ENCODE data around the gene DCP2. TPM values are rescaled to one million over a fixed set of nuclear protein-coding genes. Genes with fewer than 3 reads are reported as not detected.

The DCP2 gene
- total RNA-seq, 1 experiment from 2014 or later = 176 TPM

DNA sequence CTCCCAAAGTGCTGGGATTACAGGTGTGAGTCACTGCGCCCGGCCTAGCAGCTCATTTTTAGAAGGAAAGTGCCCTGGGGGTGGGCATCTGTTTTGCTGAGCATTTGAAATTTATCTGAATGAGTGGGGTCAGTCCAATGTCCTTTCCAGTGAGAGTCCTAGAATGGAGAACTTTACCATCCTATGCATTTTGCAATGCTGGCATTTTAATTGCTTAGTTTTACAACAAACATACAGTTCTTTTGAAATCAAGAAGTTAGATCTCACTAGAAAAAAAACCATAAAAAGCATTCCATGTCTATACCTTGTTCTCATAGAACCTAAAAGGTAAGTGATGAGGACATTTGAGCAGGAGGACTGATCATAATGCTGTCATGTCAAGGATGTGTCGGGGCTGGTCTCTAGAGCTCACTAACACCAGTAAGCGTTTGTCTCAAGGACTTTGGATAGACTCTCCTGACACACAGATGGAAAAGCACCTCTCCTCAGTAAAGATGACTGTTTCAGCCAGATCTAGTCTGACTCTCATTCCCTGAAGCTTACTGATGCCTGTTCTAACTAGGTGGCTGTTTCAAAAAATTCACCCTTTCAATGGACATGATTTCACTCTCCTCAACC is 83.9 kb downstream of the DCP2 start:
- Histone ChIP-seq H3K27ac (ENCODE audit: insufficient read length, low read depth, low read length) (no peak overlapping the region), H4K20me1 (ENCODE audit: control insufficient read depth, insufficient read depth, insufficient read length) (no peaks in the 10 kb centered on the region), H2BK5ac (ENCODE audit: insufficient read length, low read length) (no peak overlapping the region), H3K23me2 (ENCODE audit: insufficient read length, low read depth, low read length, poor library complexity, severe bottlenecking) (no peaks in the 10 kb centered on the region), H2AFZ (ENCODE audit: low read length) (no peak overlapping the region), H3K27me3 (ENCODE audit: insufficient read depth, low read length) (no peaks in the 10 kb centered on the region), H3K79me2 (ENCODE audit: insufficient read depth, low read length) (no peaks in the 10 kb centered on the region), H3K4ac (ENCODE audit: low read depth, low read length) (no peak overlapping the region), H2BK120ac (ENCODE audit: low read depth, low read length, poor library complexity, severe bottlenecking) (no peak overlapping the region), H3K56ac (ENCODE audit: insufficient read length, low read depth, low read length) (no peak overlapping the region), H3K9me3 (ENCODE audit: control insufficient read depth, low read depth, low read length) (no peaks in the 10 kb centered on the region), H3K14ac (ENCODE audit: insufficient read depth, low read length) (no peak overlapping the region), H4K5ac (ENCODE audit: insufficient read length, low read depth, low read length) (no peak overlapping the region), H3K23ac (ENCODE audit: insufficient read length, low read depth, low read length) (no peak overlapping the region), H2BK15ac (ENCODE audit: low read depth, low read length) (no peak overlapping the region), H2BK12ac (ENCODE audit: insufficient read length, low read depth, low read length) (no peak overlapping the region), H3K4me2 (ENCODE audit: insufficient read depth, insufficient read length, low read length) (no peak overlapping the region), H3K79me1 (ENCODE audit: insufficient read depth, low read depth, low read length, poor library complexity, severe bottlenecking) (no peaks in the 10 kb centered on the region), H4K91ac (ENCODE audit: insufficient read length, low read depth, low read length) (no peak overlapping the region), H3T11ph (ENCODE audit: low read length) (no peak overlapping the region), H2BK20ac (ENCODE audit: low read depth, low read length, poor library complexity, severe bottlenecking) (no peak overlapping the region), H3K4me1 (ENCODE audit: insufficient read depth, low read length) (no peaks in the 10 kb centered on the region; the same call in 1 of the 2 replicates), H2AK5ac (ENCODE audit: insufficient read length, low read length) (no peak overlapping the region), H3K9ac (ENCODE audit: extremely low read depth, insufficient read length, low read length) (no peak overlapping the region), H3K18ac (ENCODE audit: insufficient read length, low read depth, low read length) (no peak overlapping the region), H4K8ac (replicated peaks; ENCODE audit: insufficient read length, low read depth, low read length) (no peak overlapping the region)
- Mint-ChIP-seq H3K27ac (peak overlapping the region in 1 of 3 experiments; percentile 85; a peak in 1 of 7 replicates), H3K36me3 (ENCODE audit: insufficient read depth in 1 of 3, low read depth in 3 of 3) (peaks cover 0 to 8% (median 2%) of the 10 kb centered on the region in 3 experiments; a peak in 3 of 7 replicates), H3K27me3 (ENCODE audit: low read depth) (no peaks in the 10 kb centered on the region), H3K4me1 (peaks cover 13 to 15% of the 10 kb centered on the region in 2 experiments), H3K4me3 (no peak overlapping the region), H3K9me3 (no peaks in the 10 kb centered on the region)
- peak; percentile 1 for DNase-seq
- TF ChIP-seq, protein P1, sequence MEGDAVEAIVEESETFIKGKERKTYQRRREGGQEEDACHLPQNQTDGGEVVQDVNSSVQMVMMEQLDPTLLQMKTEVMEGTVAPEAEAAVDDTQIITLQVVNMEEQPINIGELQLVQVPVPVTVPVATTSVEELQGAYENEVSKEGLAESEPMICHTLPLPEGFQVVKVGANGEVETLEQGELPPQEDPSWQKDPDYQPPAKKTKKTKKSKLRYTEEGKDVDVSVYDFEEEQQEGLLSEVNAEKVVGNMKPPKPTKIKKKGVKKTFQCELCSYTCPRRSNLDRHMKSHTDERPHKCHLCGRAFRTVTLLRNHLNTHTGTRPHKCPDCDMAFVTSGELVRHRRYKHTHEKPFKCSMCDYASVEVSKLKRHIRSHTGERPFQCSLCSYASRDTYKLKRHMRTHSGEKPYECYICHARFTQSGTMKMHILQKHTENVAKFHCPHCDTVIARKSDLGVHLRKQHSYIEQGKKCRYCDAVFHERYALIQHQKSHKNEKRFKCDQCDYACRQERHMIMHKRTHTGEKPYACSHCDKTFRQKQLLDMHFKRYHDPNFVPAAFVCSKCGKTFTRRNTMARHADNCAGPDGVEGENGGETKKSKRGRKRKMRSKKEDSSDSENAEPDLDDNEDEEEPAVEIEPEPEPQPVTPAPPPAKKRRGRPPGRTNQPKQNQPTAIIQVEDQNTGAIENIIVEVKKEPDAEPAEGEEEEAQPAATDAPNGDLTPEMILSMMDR (conservative IDR thresholded peaks at IDR 0.05) = no peak
- WGBS (ENCODE audit: extremely low coverage, insufficient read length, low lambda C conversion rate) = no CpG with 5 or more reads among the region's 4 CpGs

All from H9 (cell line).